HK-2 (cell line): ENCODE data around the gene KHNYN.
A peak's percentile ranks its signal among the peaks of the same experiment; 100 is the strongest.

Source experiments
- DNase-seq: peaks from one replicate; pipeline ENCODE4 v3.0.0-alpha.2; 2018; ENCODE audit not compliant: unreplicated experiment

KHNYN gene

GRCh38 chr14:24422694-24423601, 6.8 kb upstream of the KHNYN start:
- no peak for DNase-seq

- no peak for DNase-seq
These were observed 4.0 kb upstream of the KHNYN start for GRCh38 chr14:24425704-24426103.

- DNase-seq: no peak
These were observed 3.4 kb upstream of the KHNYN start for GRCh38 chr14:24426150-24426911.

GRCh38 chr14:24426912-24427536, 2.7 kb upstream of the KHNYN start:
- no peak for DNase-seq

- DNase-seq: no peak
These were observed 1.9 kb upstream of the KHNYN start for GRCh38 chr14:24427537-24428508.

GRCh38 chr14:24428628-24429394, 943 bp upstream of the KHNYN start:
- no peak for DNase-seq

- peak; percentile 74 for DNase-seq
These were observed 458 bp downstream of the KHNYN start for GRCh38 chr14:24430143-24430681.

- DNase-seq: no peak
These were observed 1.2 kb downstream of the KHNYN start for GRCh38 chr14:24430682-24431568.

GRCh38 chr14:24431569-24432258, 2.0 kb downstream of the KHNYN start:
- DNase-seq: peak; percentile 89

- DNase-seq: no peak
These were observed 2.7 kb downstream of the KHNYN start for GRCh38 chr14:24432259-24433131.

GRCh38 chr14:24434036-24434435, 4.3 kb downstream of the KHNYN start:
- DNase-seq: no peak

- DNase-seq: no peak
These were observed 4.9 kb downstream of the KHNYN start for GRCh38 chr14:24434676-24435075.

GRCh38 chr14:24435192-24435810, 5.5 kb downstream of the KHNYN start:
- DNase-seq: no peak

- DNase-seq: no peak
These were observed 6.2 kb downstream of the KHNYN start for GRCh38 chr14:24435998-24436354.

- peak; percentile 35 for DNase-seq
These were observed 6.7 kb downstream of the KHNYN start for GRCh38 chr14:24436355-24437019.

GRCh38 chr14:24437020-24437735, 7.4 kb downstream of the KHNYN start:
- no peak for DNase-seq
